Lower lobe of right lung (tissue), 2 donors: ENCODE measurements around the gene PMEL. TPM values are rescaled to one million over a fixed set of nuclear protein-coding genes. Genes with fewer than 3 reads are reported as not detected.

Source experiments
- ATAC-seq, 2 donors: fragments of 200-7000 bp; cut with Tn5 transposase; one replicate each; pipeline ENCODE4 v1.9.1; 2020 to 2022; ENCODE audit warnings: mild to moderate bottlenecking in 2 of 2, moderate library complexity in 2 of 2
- DNase-seq: peaks from one replicate; pipeline ENCODE4 v3.0.0-alpha.2; 2020
- H3K27ac ChIP-seq: fragments of 200-600 bp; one replicate; pipeline ENCODE4 v1.8.0; 2022
- H3K27me3 ChIP-seq: fragments of 200-600 bp; one replicate; pipeline ENCODE4 v1.8.0; 2022; ENCODE audit warnings: low read depth
- H3K36me3 ChIP-seq: fragments of 200-600 bp; one replicate; pipeline ENCODE4 v1.8.0; 2022; ENCODE audit warnings: mild to moderate bottlenecking
- H3K4me1 ChIP-seq: fragments of 200-600 bp; one replicate; pipeline ENCODE4 v1.8.0; 2022
- H3K4me3 ChIP-seq: fragments of 200-600 bp; one replicate; pipeline ENCODE4 v1.8.0; 2022; ENCODE audit warnings: mild to moderate bottlenecking
- H3K9me3 ChIP-seq: fragments of 200-600 bp; one replicate; pipeline ENCODE4 v1.8.0; 2022
- CTCF ChIP-seq: fragments of 200-600 bp; IDR thresholded peaks from one replicate; pipeline ENCODE4 v1.8.0; 2022; ENCODE audit warnings: antibody characterized with exemption, mild to moderate bottlenecking
- intact Hi-C: fragments of 100-400 bp; cut with DNase I; formaldehyde crosslinking; loops from one replicate; pipeline ENCODE4 v1.11.0; 2022
- long read RNA-seq: library from polyadenylated mRNA; unstranded; transcript quantifications from one replicate; pipeline ENCODE4 v2.0.0, GENCODE V29; 2021
- total RNA-seq: library from RNA; stranded (reverse); fragmentation: NEBNext Ultra II Directional; extraction: Animal tissue kit (Norgen Biotek cat#: 25700); gene quantifications from one replicate; pipeline ENCODE4 v1.2.1, GENCODE V29; 2021
- donor health status: DM: no; HTN: yes; CAD: no; lungs with severe emphysema.

Gene PMEL
- total RNA-seq = 1.2 TPM
- long read RNA-seq, partial matches to known transcripts = 0 of 1 reads
- long read RNA-seq, other reads (novel, unspliced or antisense) = 1 of 1 reads

DNA sequence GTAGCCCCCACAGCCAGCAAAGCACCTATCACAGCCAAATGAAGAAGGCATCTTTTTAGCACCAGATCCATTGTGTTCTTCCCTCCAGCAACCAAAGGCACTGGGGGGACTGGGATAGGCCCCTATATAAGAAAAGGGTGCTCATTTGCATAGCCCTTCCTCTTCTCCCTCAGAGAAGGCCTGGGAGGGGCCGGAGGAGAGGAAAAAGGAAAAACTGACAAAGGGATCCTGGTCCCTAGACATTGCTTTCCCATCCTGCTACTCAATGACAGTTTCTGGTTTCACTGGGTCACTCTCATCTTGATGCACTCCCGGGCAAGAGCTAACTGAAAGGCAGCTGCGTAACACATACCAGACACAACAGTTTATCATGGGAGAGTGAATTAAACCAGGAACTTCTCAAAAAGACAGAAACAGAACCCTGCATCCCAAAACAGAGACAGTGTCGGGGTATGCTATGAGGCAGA lies at the start of gene PMEL:
Gene PMEL (minus strand): TSS at position 102 of the 467 bp plus-strand sequence. CDS start 31 bp downstream, at position 71.
- H3K27me3 ChIP-seq = no peaks in the 10 kb centered on the region
- DNase-seq (no peak), ATAC-seq (peak; percentile 4 to 40)
- no peak for TF ChIP-seq CTCF
- peak within 1 kb of the TSS; percentile 86 for H3K4me3 ChIP-seq
- H3K4me1 ChIP-seq = peaks cover 17% of the 10 kb centered on the region
- no peaks in the 10 kb centered on the region for H3K9me3 ChIP-seq
- H3K36me3 ChIP-seq = no peaks in the 10 kb centered on the region
- peak within 1 kb of the TSS; percentile 86 for H3K27ac ChIP-seq
- intact Hi-C loops = no loop called here

DNA sequence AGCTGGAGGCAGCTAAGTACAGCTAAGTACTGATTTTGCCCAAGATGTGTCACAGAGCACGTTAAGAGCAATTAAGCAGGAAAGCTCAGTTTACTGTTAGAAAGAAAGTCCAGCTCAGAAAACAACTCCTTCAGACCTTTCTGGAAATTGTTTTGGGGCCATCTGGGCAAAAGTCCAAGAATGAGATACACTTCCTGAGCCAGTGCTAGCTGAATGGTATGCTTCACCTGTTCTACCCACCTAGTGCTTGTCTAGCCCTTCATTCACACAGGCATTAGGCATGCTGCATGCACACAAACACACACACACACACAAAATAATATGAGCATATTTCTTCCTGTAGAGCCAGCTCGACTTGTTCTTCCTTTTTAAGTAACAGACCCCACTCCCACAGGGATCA lies 48.4 kb upstream of the PMEL start:
- Histone ChIP-seq H3K9me3 (no peaks in the 10 kb centered on the region), H3K27ac (peak overlapping the region; percentile 51), H3K4me1 (no peaks in the 10 kb centered on the region), H3K27me3 (no peaks in the 10 kb centered on the region), H3K36me3 (no peaks in the 10 kb centered on the region), H3K4me3 (no peak overlapping the region)
- intact Hi-C loops = no loop called here
- TF ChIP-seq CTCF = no peak
- ATAC-seq (peak; percentile 84), DNase-seq (no peak)

DNA sequence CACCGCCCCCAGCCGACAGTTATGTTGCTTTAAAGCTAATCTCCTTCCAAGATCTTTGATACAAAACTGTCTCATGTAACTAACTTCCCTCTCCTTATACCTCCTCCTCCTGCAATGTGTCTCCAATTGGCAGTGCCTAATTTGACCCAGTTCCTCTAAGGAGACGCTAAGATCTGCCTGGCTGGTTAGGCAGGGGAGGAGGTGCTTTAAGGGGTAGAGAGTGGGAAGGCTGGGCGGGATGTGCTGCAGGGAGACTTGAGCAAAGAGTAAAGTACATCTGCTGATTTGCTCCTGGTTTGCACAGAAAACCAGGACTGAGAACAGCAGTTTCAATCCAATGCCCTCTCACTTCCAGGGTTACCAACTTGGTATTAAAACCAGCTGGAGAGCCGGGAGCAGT lies 47.6 kb upstream of the PMEL start:
- TF ChIP-seq CTCF = no peak
- no peaks in the 10 kb centered on the region for H3K4me1 ChIP-seq
- H3K9me3 ChIP-seq = no peaks in the 10 kb centered on the region
- H3K36me3 ChIP-seq = no peaks in the 10 kb centered on the region
- ATAC-seq = no peak
- intact Hi-C loops = no loop called here
- no peak overlapping the region for H3K27ac ChIP-seq
- H3K27me3 ChIP-seq = no peaks in the 10 kb centered on the region
- H3K4me3 ChIP-seq = no peak overlapping the region
- DNase-seq = no peak

DNA sequence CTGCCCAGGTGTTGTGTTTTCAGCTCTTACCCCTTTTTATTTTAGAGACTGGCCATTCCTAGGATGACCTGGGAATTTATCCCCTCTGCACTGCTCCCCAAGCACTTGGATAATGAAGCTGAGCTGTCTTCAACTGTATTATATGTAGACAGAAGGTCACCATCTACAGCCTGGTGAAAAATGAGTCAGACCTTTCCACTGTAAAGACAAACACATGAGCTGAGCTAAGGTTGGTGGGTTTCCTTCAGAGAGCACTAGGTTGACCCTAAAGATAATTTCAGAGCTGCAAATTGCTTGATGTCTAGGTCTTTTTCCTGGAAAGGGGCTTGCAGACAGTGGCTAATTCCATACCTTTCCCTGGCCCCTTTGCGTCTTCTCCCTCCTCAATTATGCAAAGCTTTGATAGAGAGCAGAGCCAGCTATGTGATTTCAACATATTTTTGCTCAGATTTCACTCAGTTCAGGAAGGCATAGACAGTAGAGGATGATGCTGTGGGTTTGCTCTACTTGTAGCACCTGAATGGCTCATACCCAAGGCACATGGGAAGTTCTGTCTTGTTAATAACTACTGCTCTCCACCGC lies 45.8 kb upstream of the PMEL start:
- TF ChIP-seq CTCF = no peak
- intact Hi-C loops = no loop called here

DNA sequence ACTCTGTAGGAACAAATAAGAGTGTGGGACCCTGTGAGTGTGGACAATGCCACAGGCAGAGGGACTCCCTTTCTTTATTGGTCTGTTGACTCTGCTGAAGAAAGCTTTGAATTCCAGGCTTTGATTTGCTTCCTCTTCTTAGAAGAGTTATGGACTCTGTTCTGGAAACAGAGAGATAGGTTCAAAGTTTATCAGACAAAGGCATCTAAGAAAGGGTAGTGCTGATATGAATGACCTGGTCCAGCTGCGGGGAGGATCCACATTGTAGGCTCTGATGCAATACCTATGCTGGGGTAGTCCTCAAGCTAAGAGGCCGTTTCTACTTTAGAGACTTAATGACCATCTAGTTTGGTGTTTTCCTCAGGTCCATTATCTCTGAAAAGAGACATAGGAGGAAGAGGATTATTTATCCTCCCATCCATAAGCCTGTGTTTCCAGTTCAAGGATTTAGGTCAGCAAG lies 44.3 kb upstream of the PMEL start:
- TF ChIP-seq CTCF = no peak
- Histone ChIP-seq H3K27me3 (no peaks in the 10 kb centered on the region), H3K9me3 (no peaks in the 10 kb centered on the region), H3K27ac (no peak overlapping the region), H3K4me3 (no peak overlapping the region), H3K4me1 (peaks cover 13% of the 10 kb centered on the region), H3K36me3 (no peaks in the 10 kb centered on the region)
- ATAC-seq (no peak), DNase-seq (no peak)
- intact Hi-C loops = no loop called here

More for the DNA sequence above, 45.8 kb upstream of the PMEL start:
- Histone ChIP-seq H3K4me3 (no peak overlapping the region), H3K27me3 (no peaks in the 10 kb centered on the region), H3K4me1 (peaks cover 13% of the 10 kb centered on the region), H3K36me3 (no peaks in the 10 kb centered on the region), H3K27ac (no peak overlapping the region), H3K9me3 (no peaks in the 10 kb centered on the region)
- DNase-seq (no peak), ATAC-seq (no peak)
